Mesenchymal stem cell (in vitro differentiated cells and primary cell): ENCODE results near the gene SI.

Source experiments
- DNase-seq: peaks from one replicate; pipeline ENCODE4 v3.0.0-alpha.2; 2013
- H2AFZ ChIP-seq: one replicate; pipeline ENCODE4 v1.6.1; 2013; ENCODE audit warnings: low read depth, mild to moderate bottlenecking, control low read depth, inconsistent platforms, low read length, moderate library complexity
- H2AK5ac ChIP-seq: 2 replicates; pipeline ENCODE4 v1.6.1; 2013; ENCODE audit warnings: low read length, moderate library complexity, mild to moderate bottlenecking, inconsistent platforms; ENCODE audit not compliant: severe bottlenecking
- H2BK120ac ChIP-seq: one replicate; pipeline ENCODE4 v1.6.1; 2013; ENCODE audit warnings: low read depth, mild to moderate bottlenecking, inconsistent platforms, low read length, moderate library complexity
- H2BK12ac ChIP-seq, 2 experiments: one replicate each; pipeline ENCODE4 v1.6.1; 2013; ENCODE audit warnings: inconsistent platforms in 2 of 2, low read length in 2 of 2, mild to moderate bottlenecking in 2 of 2, moderate library complexity in 2 of 2, control low read depth in 1 of 2
- H2BK15ac ChIP-seq: one replicate; pipeline ENCODE4 v1.6.1; 2013; ENCODE audit warnings: mild to moderate bottlenecking, low read depth, inconsistent platforms; ENCODE audit not compliant: poor library complexity, severe bottlenecking
- H2BK5ac ChIP-seq: 2 replicates; pipeline ENCODE4 v1.6.1; 2013; ENCODE audit warnings: low read depth, mild to moderate bottlenecking, low read length, control low read depth, inconsistent platforms; ENCODE audit not compliant: poor library complexity, severe bottlenecking
- H3K14ac ChIP-seq, 2 experiments: one replicate each; pipeline ENCODE4 v1.6.1; 2013; ENCODE audit warnings: inconsistent platforms in 2 of 2, low read length in 2 of 2, control low read depth in 1 of 2, mild to moderate bottlenecking in 1 of 2, moderate library complexity in 1 of 2
- H3K18ac ChIP-seq, 2 experiments: one replicate each; pipeline ENCODE4 v1.6.1; 2013; ENCODE audit warnings: inconsistent platforms in 2 of 2, low read length in 2 of 2, control low read depth in 1 of 2, low read depth in 1 of 2, mild to moderate bottlenecking in 1 of 2
- H3K23ac ChIP-seq, 2 experiments: one replicate each; pipeline ENCODE4 v1.6.1; 2013; ENCODE audit warnings: inconsistent platforms in 2 of 2, low read length in 2 of 2, mild to moderate bottlenecking in 2 of 2, moderate library complexity in 2 of 2, control low read depth in 1 of 2
- H3K27ac ChIP-seq: 2 replicates; pipeline ENCODE4 v1.5.1; 2013; ENCODE audit warnings: mild to moderate bottlenecking, moderate library complexity, low read length, control low read depth, inconsistent platforms; ENCODE audit not compliant: poor library complexity, severe bottlenecking
- H3K27me3 ChIP-seq, 2 experiments: 2 replicates each; pipeline versions ENCODE4 v1.6.1 to v1.7.0; 2013; ENCODE audit warnings: low read length in 2 of 2, mild to moderate bottlenecking in 2 of 2, moderate library complexity in 2 of 2, control low read depth in 1 of 2, inconsistent platforms in 1 of 2; ENCODE audit not compliant: control insufficient read depth in 1 of 2, insufficient read depth in 1 of 2
- H3K36me3 ChIP-seq, 2 experiments: 2 replicates each; pipeline versions ENCODE4 v1.6.1 to v1.7.0; 2013; ENCODE audit warnings: low read length in 2 of 2, control low read depth in 1 of 2, inconsistent platforms in 1 of 2, low read depth in 1 of 2, mild to moderate bottlenecking in 1 of 2; ENCODE audit not compliant: insufficient read depth in 2 of 2, control insufficient read depth in 1 of 2
- H3K4ac ChIP-seq, 2 experiments: one replicate each; pipeline ENCODE4 v1.6.1; 2013; ENCODE audit warnings: inconsistent platforms in 2 of 2, low read length in 2 of 2, mild to moderate bottlenecking in 2 of 2, moderate library complexity in 2 of 2, control low read depth in 1 of 2, low read depth in 1 of 2
- H3K4me1 ChIP-seq: 2 replicates; pipeline ENCODE4 v1.6.1; 2013; ENCODE audit warnings: low read depth, low read length, control low read depth; ENCODE audit not compliant: control insufficient read depth, insufficient read depth
- H3K4me2 ChIP-seq: 2 replicates; pipeline ENCODE4 v1.6.1; 2013; ENCODE audit warnings: low read length, mild to moderate bottlenecking, inconsistent platforms; ENCODE audit not compliant: poor library complexity, severe bottlenecking
- H3K4me3 ChIP-seq, 2 experiments: 2 replicates each; pipeline versions ENCODE4 v1.5.1 to v1.7.0; 2013; ENCODE audit warnings: low read length in 2 of 2, mild to moderate bottlenecking in 2 of 2, control low read depth in 1 of 2, low read depth in 1 of 2; ENCODE audit not compliant: insufficient read depth in 1 of 2
- H3K79me1 ChIP-seq: replicated peaks from 2 replicates; pipeline ENCODE4 v1.6.1; 2013; ENCODE audit warnings: mild to moderate bottlenecking, control low read depth, low read length, inconsistent platforms; ENCODE audit not compliant: poor library complexity, severe bottlenecking
- H3K9ac ChIP-seq: 2 replicates; pipeline ENCODE4 v1.7.0; 2013; ENCODE audit warnings: mild to moderate bottlenecking, low read length, moderate library complexity
- H3K9me3 ChIP-seq: 2 replicates; pipeline ENCODE4 v1.7.0; 2013; ENCODE audit warnings: mild to moderate bottlenecking, low read length; ENCODE audit not compliant: control insufficient read depth
- H4K8ac ChIP-seq: one replicate; pipeline ENCODE4 v1.6.1; 2013; ENCODE audit warnings: inconsistent platforms, mild to moderate bottlenecking, low read length, moderate library complexity
- H4K91ac ChIP-seq: one replicate; pipeline ENCODE4 v1.6.1; 2013; ENCODE audit warnings: mild to moderate bottlenecking, low read length, inconsistent platforms
- whole genome bisulfite sequencing: methylation state at CpG from one replicate; pipeline ENCODE4 v1.1.7; 2013; ENCODE audit warnings: mixed read lengths; 5-methylcytosine and 5-hydroxymethylcytosine counted together

SI gene

GRCh38 chr3:165082650-165083049 is 4.4 kb upstream of the SI start:
- no peak overlapping the region for H2BK12ac ChIP-seq

GRCh38 chr3:165081183-165081582 is 2.9 kb upstream of the SI start:
- H3K18ac ChIP-seq: no peak overlapping the region
- H2BK15ac ChIP-seq: no peak overlapping the region
- no peaks in the 10 kb centered on the region for H3K36me3 ChIP-seq
- H3K14ac ChIP-seq: no peak overlapping the region
- no peak overlapping the region for H3K9ac ChIP-seq
- no peak overlapping the region for H3K4ac ChIP-seq
- H2AFZ ChIP-seq: no peak overlapping the region
- H3K9me3 ChIP-seq: no peaks in the 10 kb centered on the region
- H2BK12ac ChIP-seq: no peak overlapping the region
- no CpG with 5 or more reads among the region's 1 CpG for WGBS
- no peak overlapping the region for H3K4me3 ChIP-seq
- DNase-seq: no peak
- no peak overlapping the region for H2BK120ac ChIP-seq
- H3K27me3 ChIP-seq: no peaks in the 10 kb centered on the region
- H4K8ac ChIP-seq: no peak overlapping the region
- H2AK5ac ChIP-seq: no peak overlapping the region
- no peak overlapping the region for H3K27ac ChIP-seq
- H3K4me1 ChIP-seq: no peaks in the 10 kb centered on the region
- no peak overlapping the region for H3K4me2 ChIP-seq
- H2BK5ac ChIP-seq: no peak overlapping the region
- no peak overlapping the region for H3K23ac ChIP-seq
- no peak overlapping the region for H4K91ac ChIP-seq
- H3K79me1 ChIP-seq: no peaks in the 10 kb centered on the region

More at GRCh38 chr3:165082650-165083049, 4.4 kb upstream of the SI start:
- H3K23ac ChIP-seq: no peak overlapping the region
- no peaks in the 10 kb centered on the region for H3K27me3 ChIP-seq
- no peaks in the 10 kb centered on the region for H3K4me1 ChIP-seq
- no peak overlapping the region for H3K4me3 ChIP-seq
- no peak overlapping the region for H3K4me2 ChIP-seq
- no peak overlapping the region for H2BK15ac ChIP-seq
- H3K9ac ChIP-seq: no peak overlapping the region
- H3K79me1 ChIP-seq: no peaks in the 10 kb centered on the region
- no peak overlapping the region for H3K14ac ChIP-seq
- H3K18ac ChIP-seq: no peak overlapping the region
- no peak overlapping the region for H4K8ac ChIP-seq
- no peak for DNase-seq
- no peak overlapping the region for H2AK5ac ChIP-seq
- no peaks in the 10 kb centered on the region for H3K9me3 ChIP-seq
- H2BK5ac ChIP-seq: no peak overlapping the region
- no peaks in the 10 kb centered on the region for H3K36me3 ChIP-seq
- H4K91ac ChIP-seq: no peak overlapping the region
- H3K27ac ChIP-seq: no peak overlapping the region
- no peak overlapping the region for H2AFZ ChIP-seq
- no peak overlapping the region for H2BK120ac ChIP-seq
- H3K4ac ChIP-seq: no peak overlapping the region

DNA sequence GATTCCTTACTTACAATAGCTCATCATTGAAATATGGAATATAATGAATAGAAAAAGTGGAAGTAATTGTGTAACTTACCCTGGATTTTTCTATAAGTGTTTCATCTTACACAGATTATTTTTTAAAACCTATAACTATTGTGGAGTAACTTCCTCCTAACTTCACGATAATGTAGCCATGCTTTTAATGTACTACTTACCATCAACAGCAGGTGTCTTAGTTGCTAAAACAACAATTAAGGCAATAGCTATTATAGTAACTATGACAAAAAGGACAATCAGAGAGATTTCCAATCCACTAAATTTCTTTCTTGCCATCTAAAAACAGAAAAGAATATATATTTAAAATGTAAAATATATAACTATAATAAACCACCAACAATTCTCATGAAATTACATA is 2.6 kb downstream of the SI start:
- Histone ChIP-seq H3K4ac (no peak overlapping the region), H2AFZ (no peak overlapping the region), H3K79me1 (no peaks in the 10 kb centered on the region), H2BK12ac (no peak overlapping the region), H3K36me3 (no peaks in the 10 kb centered on the region), H3K27me3 (no peaks in the 10 kb centered on the region), H2BK5ac (no peak overlapping the region), H3K18ac (no peak overlapping the region), H3K9me3 (no peaks in the 10 kb centered on the region), H3K4me1 (no peaks in the 10 kb centered on the region), H3K23ac (no peak overlapping the region), H4K91ac (no peak overlapping the region), H2BK120ac (no peak overlapping the region), H2BK15ac (no peak overlapping the region), H3K27ac (no peak overlapping the region), H4K8ac (no peak overlapping the region), H2AK5ac (no peak overlapping the region), H3K4me3 (no peak overlapping the region), H3K4me2 (no peak overlapping the region), H3K14ac (no peak overlapping the region), H3K9ac (no peak overlapping the region)
- DNase-seq: no peak
- no CpG with 5 or more reads among the region's 1 CpG for WGBS

DNA sequence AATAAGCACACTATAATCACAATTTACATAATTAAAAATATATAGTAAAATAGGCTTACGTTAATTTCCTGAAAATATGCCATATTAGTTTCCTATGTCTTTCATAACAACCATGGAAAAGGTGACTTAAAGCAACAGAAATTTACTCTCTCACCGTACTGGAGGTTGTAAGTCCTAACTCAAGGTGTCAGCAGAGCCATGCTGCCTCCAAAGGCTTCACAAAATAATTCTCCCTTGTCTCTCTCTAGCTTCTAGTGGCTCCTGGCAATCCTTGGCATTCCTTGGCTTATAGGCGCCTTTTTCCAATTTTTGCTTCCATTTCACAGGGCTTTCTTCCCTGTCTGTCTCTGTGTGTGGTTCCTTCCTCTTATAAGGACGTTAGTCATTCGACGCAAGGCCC is 7.6 kb downstream of the SI start:
- H4K91ac ChIP-seq: no peak overlapping the region
- no peaks in the 10 kb centered on the region for H3K79me1 ChIP-seq
- no peaks in the 10 kb centered on the region for H3K27me3 ChIP-seq
- H3K27ac ChIP-seq: no peak overlapping the region
- no peak overlapping the region for H3K23ac ChIP-seq
- no peaks in the 10 kb centered on the region for H3K4me1 ChIP-seq
- no peak overlapping the region for H3K4me2 ChIP-seq
- no peak overlapping the region for H3K14ac ChIP-seq
- no peak overlapping the region for H3K4me3 ChIP-seq
- no peak overlapping the region for H2BK15ac ChIP-seq
- H3K18ac ChIP-seq: no peak overlapping the region
- DNase-seq: no peak
- H2AFZ ChIP-seq: no peak overlapping the region
- no peak overlapping the region for H3K4ac ChIP-seq
- H3K9me3 ChIP-seq: no peaks in the 10 kb centered on the region
- no peak overlapping the region for H3K9ac ChIP-seq
- H2BK5ac ChIP-seq: no peak overlapping the region
- no peak overlapping the region for H2AK5ac ChIP-seq
- 74% methylated on average over 6 of the region's 6 CpGs for WGBS
- no peak overlapping the region for H2BK120ac ChIP-seq
- no peak overlapping the region for H4K8ac ChIP-seq
- H2BK12ac ChIP-seq: no peak overlapping the region
- no peaks in the 10 kb centered on the region for H3K36me3 ChIP-seq
